ENCODE data around the gene DNAJB12. TPM values are rescaled to one million over a fixed set of nuclear protein-coding genes. Genes with fewer than 3 reads are reported as not detected.

DNAJB12 gene
- total RNA-seq, 1 experiment from 2014 or later = 27.6 TPM

DNA sequence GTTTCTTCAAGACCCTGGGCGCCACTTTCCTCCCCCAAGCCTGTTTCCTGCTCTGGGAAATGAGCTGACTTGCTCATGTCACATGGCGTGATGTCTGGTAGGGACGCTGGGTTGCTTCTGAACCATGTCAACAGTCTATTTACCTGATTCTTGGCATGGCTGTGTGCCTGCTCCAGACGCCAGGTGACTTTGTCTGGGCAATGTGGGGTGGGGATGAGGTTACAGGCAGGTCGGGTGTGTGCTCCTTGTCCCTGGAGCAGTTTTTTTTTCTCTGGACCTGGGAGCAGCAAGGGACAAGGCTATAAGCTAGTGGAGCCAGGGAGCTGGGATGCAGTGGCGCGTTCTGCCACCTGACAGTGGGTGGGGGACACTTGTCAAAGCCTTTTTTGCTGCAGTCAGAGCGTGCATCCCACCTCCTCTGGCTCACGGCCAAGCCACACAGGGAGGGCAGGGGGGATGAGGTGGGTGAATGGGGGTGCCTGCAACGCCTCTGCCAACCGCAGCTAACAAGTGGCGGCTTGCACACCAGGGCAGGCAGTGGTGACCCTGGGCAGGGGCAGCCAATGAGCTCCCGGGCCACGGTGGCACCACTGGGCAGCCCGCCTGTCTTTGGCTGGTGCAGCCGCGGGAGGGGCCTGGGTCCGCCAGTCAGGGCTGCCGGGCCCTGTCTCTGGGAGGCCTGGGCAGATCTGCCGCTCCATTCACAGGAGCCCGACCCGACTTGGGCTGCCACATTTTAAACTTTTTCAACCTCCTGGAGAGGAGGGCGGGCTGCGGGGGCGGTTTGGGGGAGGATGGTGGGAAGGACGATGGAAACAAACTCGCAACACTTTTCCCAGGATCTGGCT is 22.9 kb downstream of the DNAJB12 start:
- H3K9ac ChIP-seq (ENCODE audit: extremely low read depth, insufficient read length, low read length) = peak overlapping the region; percentile 1
- peak overlapping the region; percentile 44 for H2BK5ac ChIP-seq (ENCODE audit: insufficient read length, low read length)
- no peak overlapping the region for H3T11ph ChIP-seq (ENCODE audit: low read length)
- no peaks in the 10 kb centered on the region for H4K20me1 ChIP-seq (ENCODE audit: control insufficient read depth, insufficient read depth, insufficient read length)
- no peaks in the 10 kb centered on the region; the same call in none of the 2 replicates for H3K27me3 Mint-ChIP-seq (ENCODE audit: low read depth)
- no peaks in the 10 kb centered on the region for H3K27me3 ChIP-seq (ENCODE audit: insufficient read depth, low read length)
- no peaks in the 10 kb centered on the region; a peak in 1 of 5 replicates for H3K9me3 Mint-ChIP-seq
- DNase-seq = peak; percentile 99
- H3K4me1 ChIP-seq (ENCODE audit: insufficient read depth, low read length) = peaks cover 5% of the 10 kb centered on the region; the same call in 1 of the 2 replicates
- no peaks in the 10 kb centered on the region for H3K79me2 ChIP-seq (ENCODE audit: insufficient read depth, low read length)
- peak overlapping the region; percentile 8 for H3K4me2 ChIP-seq (ENCODE audit: insufficient read depth, insufficient read length, low read length)
- H3K27ac Mint-ChIP-seq = peak overlapping the region; percentile 91 to 98 (median 96)
- H2BK15ac ChIP-seq (ENCODE audit: low read depth, low read length) = no peak overlapping the region
- H2BK12ac ChIP-seq (ENCODE audit: insufficient read length, low read depth, low read length) = no peak overlapping the region
- no peak overlapping the region for H4K8ac ChIP-seq (replicated peaks; ENCODE audit: insufficient read length, low read depth, low read length)
- H2BK20ac ChIP-seq (ENCODE audit: low read depth, low read length, poor library complexity, severe bottlenecking) = no peak overlapping the region
- no peak overlapping the region for H2BK120ac ChIP-seq (ENCODE audit: low read depth, low read length, poor library complexity, severe bottlenecking)
- TF ChIP-seq, protein P1, sequence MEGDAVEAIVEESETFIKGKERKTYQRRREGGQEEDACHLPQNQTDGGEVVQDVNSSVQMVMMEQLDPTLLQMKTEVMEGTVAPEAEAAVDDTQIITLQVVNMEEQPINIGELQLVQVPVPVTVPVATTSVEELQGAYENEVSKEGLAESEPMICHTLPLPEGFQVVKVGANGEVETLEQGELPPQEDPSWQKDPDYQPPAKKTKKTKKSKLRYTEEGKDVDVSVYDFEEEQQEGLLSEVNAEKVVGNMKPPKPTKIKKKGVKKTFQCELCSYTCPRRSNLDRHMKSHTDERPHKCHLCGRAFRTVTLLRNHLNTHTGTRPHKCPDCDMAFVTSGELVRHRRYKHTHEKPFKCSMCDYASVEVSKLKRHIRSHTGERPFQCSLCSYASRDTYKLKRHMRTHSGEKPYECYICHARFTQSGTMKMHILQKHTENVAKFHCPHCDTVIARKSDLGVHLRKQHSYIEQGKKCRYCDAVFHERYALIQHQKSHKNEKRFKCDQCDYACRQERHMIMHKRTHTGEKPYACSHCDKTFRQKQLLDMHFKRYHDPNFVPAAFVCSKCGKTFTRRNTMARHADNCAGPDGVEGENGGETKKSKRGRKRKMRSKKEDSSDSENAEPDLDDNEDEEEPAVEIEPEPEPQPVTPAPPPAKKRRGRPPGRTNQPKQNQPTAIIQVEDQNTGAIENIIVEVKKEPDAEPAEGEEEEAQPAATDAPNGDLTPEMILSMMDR (conservative IDR thresholded peaks at IDR 0.05) = peak; percentile 50
- WGBS (ENCODE audit: extremely low coverage, insufficient read length, low lambda C conversion rate) = no CpG with 5 or more reads among the region's 27 CpGs
- H3K4ac ChIP-seq (ENCODE audit: low read depth, low read length) = no peak overlapping the region
- H3K4me3 Mint-ChIP-seq = peak overlapping the region; percentile 42 to 72; a peak in 4 of 5 replicates
- H3K27ac ChIP-seq (ENCODE audit: insufficient read length, low read depth, low read length) = peak overlapping the region; percentile 32
- H3K23me2 ChIP-seq (ENCODE audit: insufficient read length, low read depth, low read length, poor library complexity, severe bottlenecking) = no peaks in the 10 kb centered on the region
- no peak overlapping the region for H3K23ac ChIP-seq (ENCODE audit: insufficient read length, low read depth, low read length)
- H3K79me1 ChIP-seq (ENCODE audit: insufficient read depth, low read depth, low read length, poor library complexity, severe bottlenecking) = no peaks in the 10 kb centered on the region
- H3K9me3 ChIP-seq (ENCODE audit: control insufficient read depth, low read depth, low read length) = no peaks in the 10 kb centered on the region
- peak overlapping the region; percentile 26 for H4K5ac ChIP-seq (ENCODE audit: insufficient read length, low read depth, low read length)
- H3K18ac ChIP-seq (ENCODE audit: insufficient read length, low read depth, low read length) = peak overlapping the region; percentile 92
- H3K56ac ChIP-seq (ENCODE audit: insufficient read length, low read depth, low read length) = no peak overlapping the region
- H3K14ac ChIP-seq (ENCODE audit: insufficient read depth, low read length) = peak overlapping the region; percentile 83
- peak overlapping the region; percentile 7 for H4K91ac ChIP-seq (ENCODE audit: insufficient read length, low read depth, low read length)
- H3K4me1 Mint-ChIP-seq = peaks cover 40 to 57% of the 10 kb centered on the region in 2 experiments
- H3K36me3 Mint-ChIP-seq (ENCODE audit: insufficient read depth in 1 of 3, low read depth in 3 of 3) = peaks cover 4 to 30% (median 4%) of the 10 kb centered on the region in 3 experiments
- H2AK5ac ChIP-seq (ENCODE audit: insufficient read length, low read length) = no peak overlapping the region
- no peak overlapping the region for H2AFZ ChIP-seq (ENCODE audit: low read length)
